Measurements from ENCODE around the gene IMP4.

IMP4 gene

GRCh38 chr2:130314377-130314776 lies 28.3 kb upstream of the IMP4 start:
- Histone ChIP-seq H3K9ac (no peak overlapping the region), H3K79me2 (no peaks in the 10 kb centered on the region), H3K27me3 (ENCODE audit: control insufficient read depth, insufficient read depth, low read length) (no peaks in the 10 kb centered on the region), H3K4me3 (ENCODE audit: low read depth, low read length) (no peak overlapping the region), H3K27ac (no peak overlapping the region), H2AFZ (no peak overlapping the region), H3K4me2 (ENCODE audit: low read length) (no peak overlapping the region), H3K4me1 (no peaks in the 10 kb centered on the region), H3K9me3 (ENCODE audit: control insufficient read depth, low read length) (no peaks in the 10 kb centered on the region), H3K36me3 (ENCODE audit: control insufficient read depth, insufficient read depth, low read length) (no peaks in the 10 kb centered on the region)
- TF ChIP-seq CTCF (IDR thresholded peaks at IDR 0.05) = no peak

- Histone ChIP-seq H3K27me3 (ENCODE audit: control insufficient read depth, insufficient read depth, low read length) (no peaks in the 10 kb centered on the region), H3K9me3 (ENCODE audit: control insufficient read depth, low read length) (no peaks in the 10 kb centered on the region), H3K27ac (no peak overlapping the region), H3K4me3 (ENCODE audit: low read depth, low read length) (no peak overlapping the region), H2AFZ (no peak overlapping the region), H3K79me2 (no peaks in the 10 kb centered on the region), H3K36me3 (ENCODE audit: control insufficient read depth, insufficient read depth, low read length) (no peaks in the 10 kb centered on the region), H3K9ac (no peak overlapping the region), H3K4me1 (no peaks in the 10 kb centered on the region), H3K4me2 (ENCODE audit: low read length) (no peak overlapping the region)
- no peak for TF ChIP-seq CTCF (IDR thresholded peaks at IDR 0.05)
Measured at GRCh38 chr2:130316596-130316995, 26.1 kb upstream of the IMP4 start.

GRCh38 chr2:130318906-130319305 lies 23.8 kb upstream of the IMP4 start:
- H3K9me3 ChIP-seq (ENCODE audit: control insufficient read depth, low read length) = no peaks in the 10 kb centered on the region
- H3K4me3 ChIP-seq (ENCODE audit: low read depth, low read length) = no peak overlapping the region
- no peak for TF ChIP-seq CTCF (IDR thresholded peaks at IDR 0.05)

GRCh38 chr2:130319536-130319935 lies 23.2 kb upstream of the IMP4 start:
- Histone ChIP-seq H3K79me2 (no peaks in the 10 kb centered on the region), H2AFZ (no peak overlapping the region), H3K27ac (no peak overlapping the region), H3K9me3 (ENCODE audit: control insufficient read depth, low read length) (no peaks in the 10 kb centered on the region), H3K27me3 (ENCODE audit: control insufficient read depth, insufficient read depth, low read length) (no peaks in the 10 kb centered on the region), H3K9ac (no peak overlapping the region), H3K36me3 (ENCODE audit: control insufficient read depth, insufficient read depth, low read length) (no peaks in the 10 kb centered on the region), H3K4me2 (ENCODE audit: low read length) (no peak overlapping the region), H3K4me3 (ENCODE audit: low read depth, low read length) (no peak overlapping the region), H3K4me1 (no peaks in the 10 kb centered on the region)
- no peak for TF ChIP-seq CTCF (IDR thresholded peaks at IDR 0.05)

More at GRCh38 chr2:130318906-130319305, 23.8 kb upstream of the IMP4 start:
- Histone ChIP-seq H3K9ac (no peak overlapping the region), H3K27me3 (ENCODE audit: control insufficient read depth, insufficient read depth, low read length) (no peaks in the 10 kb centered on the region), H3K36me3 (ENCODE audit: control insufficient read depth, insufficient read depth, low read length) (no peaks in the 10 kb centered on the region), H3K27ac (no peak overlapping the region), H2AFZ (no peak overlapping the region), H3K4me1 (no peaks in the 10 kb centered on the region), H3K79me2 (no peaks in the 10 kb centered on the region), H3K4me2 (ENCODE audit: low read length) (no peak overlapping the region)

GRCh38 chr2:130327703-130328527 lies 14.8 kb upstream of the IMP4 start:
- Histone ChIP-seq H3K36me3 (ENCODE audit: control insufficient read depth, insufficient read depth, low read length) (no peaks in the 10 kb centered on the region), H3K4me3 (ENCODE audit: low read depth, low read length) (no peak overlapping the region), H2AFZ (no peak overlapping the region), H3K9ac (no peak overlapping the region), H3K4me2 (ENCODE audit: low read length) (no peak overlapping the region), H3K9me3 (ENCODE audit: control insufficient read depth, low read length) (no peaks in the 10 kb centered on the region), H3K27ac (no peak overlapping the region), H3K4me1 (peaks cover 4% of the 10 kb centered on the region), H3K79me2 (no peaks in the 10 kb centered on the region), H3K27me3 (ENCODE audit: control insufficient read depth, insufficient read depth, low read length) (no peaks in the 10 kb centered on the region)
- TF ChIP-seq CTCF (IDR thresholded peaks at IDR 0.05) = no peak

Data from parathyroid adenoma (tissue), 2 donors.